HG03442 (cell line): ENCODE data around the gene TCAIM.
"Not testable (repeated sequence)": the region's sequence is repeated elsewhere in the genome, so short reads cannot be mapped to it uniquely, and the experiment has no call there.

Source experiments
- ATAC-seq: cut with Tn5 transposase; IDR thresholded peaks from one replicate; pipeline ENCODE4 v1.9.1; 2021; ENCODE audit warnings: mild to moderate bottlenecking, moderate library complexity; ENCODE audit not compliant: unreplicated experiment

The TCAIM gene

GRCh38 chr3:44414517-44415090 lies 76.0 kb downstream of the TCAIM start:
- ATAC-seq, result no peak

GRCh38 chr3:44415421-44415820 lies 76.9 kb downstream of the TCAIM start:
- no peak for ATAC-seq

DNA sequence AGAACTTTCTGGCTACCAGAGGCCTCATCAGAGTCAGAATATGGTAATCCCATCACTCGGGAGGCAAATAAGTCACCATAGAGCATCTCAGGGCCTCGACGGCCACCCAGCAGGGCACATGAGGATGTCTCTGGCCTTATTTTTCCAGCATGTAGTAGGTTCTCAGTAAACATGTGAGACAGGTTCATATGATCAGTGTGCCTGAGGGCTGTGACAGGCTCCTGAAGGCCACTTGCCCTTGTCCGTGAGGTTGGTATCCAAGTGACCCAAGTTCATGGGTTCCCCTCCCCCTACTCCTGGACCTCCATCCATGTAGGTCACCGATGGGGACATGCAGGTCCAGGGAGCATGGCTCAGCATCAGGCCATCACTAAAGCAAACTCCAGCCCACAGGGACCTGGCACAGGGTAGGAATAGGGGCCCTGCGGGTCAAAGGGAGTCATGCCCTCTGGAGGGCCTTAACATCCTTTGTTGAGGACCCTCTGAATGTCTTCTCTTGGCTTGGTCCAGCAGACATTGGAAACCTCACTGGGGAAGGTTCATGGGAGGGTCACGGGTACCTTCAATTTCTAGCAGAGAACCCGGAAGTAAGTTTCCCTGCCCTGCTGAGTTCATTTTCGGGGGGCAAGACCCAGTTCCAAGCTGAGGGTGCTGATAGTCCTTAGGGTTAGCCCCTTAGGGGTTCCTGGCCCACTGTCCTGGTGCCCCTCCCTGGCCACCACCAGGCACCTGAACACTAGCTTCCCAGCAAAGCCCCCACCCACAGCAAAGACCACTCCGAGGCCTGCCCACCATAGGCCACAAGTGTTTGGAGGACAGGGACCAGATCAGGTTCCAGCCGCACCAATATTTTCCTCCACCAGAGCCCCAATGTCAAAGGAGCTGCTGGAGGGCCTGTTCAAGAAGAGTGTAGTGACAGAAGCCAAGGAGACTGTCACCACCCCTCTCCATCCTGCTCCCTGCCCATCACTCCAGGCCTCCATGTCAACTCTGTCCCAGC lies 77.8 kb downstream of the TCAIM start:
- no peak for ATAC-seq

- not testable (repeated sequence) for ATAC-seq
Observed at GRCh38 chr3:44418118-44418517, 79.6 kb downstream of the TCAIM start.

DNA sequence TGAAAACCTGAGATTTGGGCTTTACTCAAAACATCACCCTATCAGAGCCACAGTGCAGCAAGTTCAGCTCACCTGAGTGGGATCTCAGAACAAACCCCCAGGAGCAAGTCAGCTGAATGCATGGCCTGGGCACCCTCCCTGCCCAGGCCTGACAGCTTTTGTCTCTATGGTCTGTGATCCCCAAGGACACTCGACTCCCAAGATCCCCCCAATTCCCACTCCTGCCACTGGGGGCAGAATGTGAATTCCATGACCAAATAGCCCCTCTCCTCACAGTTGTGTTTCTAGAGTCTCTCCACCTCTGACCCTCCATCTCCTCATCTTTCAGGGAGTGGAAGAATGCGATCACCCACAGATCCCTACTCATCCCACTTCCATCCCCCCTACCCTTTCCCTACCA lies 80.0 kb downstream of the TCAIM start:
- no peak for ATAC-seq

DNA sequence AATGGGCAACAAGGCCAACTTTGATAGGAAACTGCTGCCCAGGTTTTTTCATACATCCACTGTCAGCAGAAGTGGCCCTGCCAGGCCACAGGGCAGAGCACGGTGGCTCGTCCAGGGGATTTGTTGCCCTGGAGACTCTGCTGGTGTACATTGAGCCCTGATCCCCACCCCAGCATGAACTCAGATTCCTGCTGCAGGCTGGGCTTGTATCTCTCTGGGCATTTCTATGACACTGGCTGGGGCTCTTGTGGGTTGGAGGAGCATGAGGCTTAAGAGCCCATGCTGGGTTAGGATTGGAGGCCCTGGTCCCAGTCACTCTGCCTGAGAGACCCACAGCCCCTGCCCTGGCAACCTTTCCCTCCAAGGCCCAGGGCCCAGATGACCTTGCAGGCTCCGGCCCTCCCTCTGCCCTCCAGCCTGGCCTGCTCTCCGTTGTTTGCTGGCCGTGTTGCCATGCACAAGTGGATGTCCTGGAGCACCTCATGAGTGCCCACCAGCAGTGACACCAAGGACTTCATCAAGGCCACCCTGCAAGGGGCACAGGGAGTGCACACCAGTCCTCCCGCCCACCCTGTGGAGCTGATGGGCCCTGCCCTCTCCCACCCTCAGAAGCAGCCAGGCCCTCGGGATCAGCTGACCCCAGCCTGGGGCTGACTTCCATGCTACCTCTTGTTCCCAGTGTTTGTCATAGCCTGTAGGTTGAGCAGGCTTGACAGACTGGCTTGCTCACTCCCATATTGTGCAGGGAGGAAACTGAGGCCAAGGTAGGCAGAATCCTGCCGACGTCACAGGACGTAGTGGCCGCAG lies 80.8 kb downstream of the TCAIM start:
- no peak for ATAC-seq

GRCh38 chr3:44419923-44420650 lies 81.5 kb downstream of the TCAIM start:
- ATAC-seq, result no peak

DNA sequence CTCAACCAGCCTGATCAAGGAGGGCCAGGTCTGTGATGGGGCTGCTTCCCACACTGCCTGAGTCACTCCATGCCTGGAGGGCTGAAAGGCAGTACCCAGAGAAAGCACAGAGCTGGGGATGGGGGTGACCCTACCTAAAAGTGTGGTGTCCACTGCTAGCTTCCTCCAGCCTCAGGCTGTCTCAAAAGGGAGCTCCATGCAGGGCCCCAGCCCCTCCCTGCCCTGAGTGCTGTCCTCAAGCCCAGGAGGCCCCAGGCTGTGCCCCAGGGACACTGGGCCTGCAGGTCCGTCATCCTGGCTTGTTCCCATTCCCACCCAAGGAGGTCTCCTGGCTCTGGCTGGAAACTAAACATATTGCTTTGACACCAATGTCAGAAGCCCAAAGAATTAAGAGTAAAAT lies 82.1 kb downstream of the TCAIM start:
- no peak for ATAC-seq

DNA sequence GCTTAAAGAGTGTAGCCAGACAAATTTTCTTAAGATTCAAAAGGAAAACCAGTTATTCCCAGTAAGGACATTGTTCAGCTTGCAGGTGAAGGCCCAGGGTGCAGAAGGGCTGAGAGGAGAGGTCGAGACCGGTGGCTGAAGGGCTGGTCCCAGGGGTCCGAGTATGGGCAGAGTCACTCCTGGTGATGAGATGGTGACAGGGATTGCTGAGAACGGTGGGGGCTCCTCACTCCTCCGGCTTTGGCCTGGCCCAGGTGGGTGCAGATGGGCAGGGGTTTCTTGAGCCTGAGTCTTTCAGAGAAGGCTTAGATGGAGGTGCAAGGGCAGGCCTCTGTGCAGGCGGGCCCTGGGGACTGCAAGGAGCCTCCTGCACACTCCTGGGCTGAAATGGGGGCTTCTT lies 82.7 kb downstream of the TCAIM start:
- ATAC-seq, result no peak

DNA sequence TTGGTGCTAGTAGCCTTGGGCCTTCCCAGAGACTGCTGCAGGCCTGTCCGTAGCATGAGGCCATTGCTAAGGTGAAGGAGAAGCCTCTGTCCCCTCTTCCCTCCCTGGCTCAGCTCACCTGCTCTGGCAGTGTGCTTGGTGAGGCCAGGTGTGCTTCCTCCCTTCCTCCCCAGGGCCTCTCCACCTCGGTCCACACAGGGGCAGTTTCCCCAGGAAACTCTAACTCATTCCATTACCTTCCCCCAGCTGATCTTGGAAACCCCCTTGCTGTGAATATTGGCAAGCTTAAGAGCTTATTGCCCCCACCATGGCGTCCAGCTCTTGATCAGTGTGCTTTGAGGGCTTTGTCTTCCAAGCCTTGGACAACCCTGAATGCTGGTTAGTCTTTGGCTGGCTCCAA lies 86.2 kb downstream of the TCAIM start:
- ATAC-seq, result no peak

DNA sequence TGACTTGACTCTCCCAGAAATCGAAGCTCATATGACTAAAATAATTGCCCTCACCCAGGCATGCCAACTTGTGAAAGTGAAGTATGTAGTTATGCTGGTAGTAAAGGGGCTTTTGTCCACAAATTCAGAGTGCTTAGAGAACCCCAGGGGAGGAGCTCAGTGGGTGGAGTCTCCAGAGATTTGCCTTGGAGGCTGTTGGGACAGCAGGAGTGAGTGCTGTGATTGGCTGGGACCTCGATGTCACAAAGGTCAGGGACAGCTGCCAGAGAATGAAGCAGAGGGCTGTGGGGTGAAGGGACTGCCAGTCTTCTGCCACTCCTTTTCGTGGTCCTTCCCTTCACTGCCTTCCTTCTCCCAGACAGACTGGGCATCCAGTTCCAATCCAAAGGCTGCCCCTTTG lies 89.1 kb downstream of the TCAIM start:
- no peak for ATAC-seq

- ATAC-seq, result no peak
Observed at GRCh38 chr3:44428910-44429309, 90.3 kb downstream of the TCAIM start.

DNA sequence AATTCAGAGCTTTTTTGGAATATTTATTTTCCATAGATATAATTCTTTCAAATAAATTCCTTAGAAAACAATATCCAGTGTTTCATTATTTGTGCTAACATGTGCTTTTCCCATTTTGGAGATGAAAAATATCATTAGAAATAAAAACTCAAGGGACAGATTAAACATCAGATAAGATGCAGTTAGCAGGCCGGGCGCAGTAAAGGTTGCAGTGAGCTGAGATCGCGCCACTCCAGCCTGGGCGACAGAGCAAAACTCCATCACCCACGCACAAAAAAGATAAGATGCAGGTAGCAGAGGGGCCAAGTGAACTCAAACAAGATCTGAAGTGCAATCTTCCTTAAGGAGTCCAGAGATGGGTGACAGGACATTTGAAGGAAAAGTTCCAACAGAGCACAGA lies 90.9 kb downstream of the TCAIM start:
- no peak for ATAC-seq

GRCh38 chr3:44430466-44430865 lies 91.9 kb downstream of the TCAIM start:
- ATAC-seq, result no peak

- no peak for ATAC-seq
Observed at GRCh38 chr3:44434834-44435510, 96.4 kb downstream of the TCAIM start.

GRCh38 chr3:44436181-44436580 lies 97.6 kb downstream of the TCAIM start:
- ATAC-seq, result no peak

- ATAC-seq, result no peak
Observed at GRCh38 chr3:44437800-44438199, 99.2 kb downstream of the TCAIM start.

DNA sequence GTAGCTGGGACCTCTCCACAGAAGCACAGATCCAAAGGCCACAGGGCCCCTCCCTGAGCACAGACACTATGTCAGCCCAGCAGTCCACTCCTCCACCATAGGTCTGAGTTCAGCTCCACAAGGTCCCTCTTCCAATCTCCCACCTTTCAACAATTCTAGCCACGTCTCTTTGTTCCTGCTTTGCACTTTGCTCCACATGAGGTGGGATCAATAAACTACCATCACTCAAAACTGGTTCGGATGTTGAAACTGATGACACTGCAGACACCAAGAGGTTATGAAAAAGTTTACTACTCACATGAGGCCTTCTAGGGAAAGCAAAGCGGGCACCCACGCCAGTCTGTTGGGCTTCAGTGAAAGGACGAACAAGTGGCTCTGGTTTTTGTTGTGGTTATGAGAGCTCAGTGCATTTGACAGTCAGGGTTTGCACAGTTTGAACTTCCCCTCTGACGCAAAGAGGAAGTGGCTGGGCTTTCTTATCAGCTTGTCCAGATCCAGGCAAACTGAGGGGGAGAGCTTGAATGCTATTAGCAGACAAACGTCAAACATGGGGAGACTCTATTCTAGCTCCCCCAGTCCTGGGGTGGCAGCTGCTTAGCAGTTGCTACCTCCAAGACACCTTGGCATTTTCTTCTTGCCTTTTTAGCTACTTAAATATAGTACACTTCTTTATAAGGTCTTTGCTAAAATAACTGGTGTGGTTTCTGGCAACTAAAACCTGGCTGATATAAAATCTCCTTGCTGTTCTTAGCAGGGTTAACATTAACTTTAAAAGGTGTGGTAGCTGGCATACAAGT lies 101.1 kb downstream of the TCAIM start:
- peak; percentile 93 for ATAC-seq

- ATAC-seq, result peak; percentile 27
Observed at GRCh38 chr3:44442596-44443309, 104.2 kb downstream of the TCAIM start.
